CD4-positive, alpha-beta T cell (primary cell): Measurements from ENCODE around the gene GRK4. TPM values are rescaled to one million over a fixed set of nuclear protein-coding genes. Genes with fewer than 3 reads are reported as not detected.

Source experiments
- ATAC-seq: fragments of 200-7000 bp; cut with Tn5 transposase; one replicate; pipeline ENCODE4 v1.10.0; 2022; ENCODE audit warnings: mild to moderate bottlenecking; ENCODE audit not compliant: poor library complexity
- CTCF ChIA-PET: fragments of 350-600 bp; sonication (Branson Sonifier 250); formaldehyde crosslinking; loops from one replicate; lab custom pipeline; 2021; ENCODE audit warnings: antibody characterized with exemption, inconsistent platforms; lab: Charles Lee
- POLR2A ChIA-PET: fragments of 350-600 bp; sonication (Branson Sonifier 250); formaldehyde crosslinking; loops from one replicate; lab custom pipeline; 2021; ENCODE audit warnings: antibody characterized with exemption, inconsistent platforms; lab: Charles Lee
- DNase-seq, 14 experiments: peaks; one replicate each; pipeline ENCODE4 v3.0.0-alpha.2; 2013 to 2020; ENCODE audit warnings: mixed read lengths in 2 of 14
- H3K27ac ChIP-seq, 2 donors: one replicate each; pipeline versions ENCODE4 v1.5.1 to v1.7.0; 2013; ENCODE audit warnings: low read length in 2 of 2, low read depth in 1 of 2, mild to moderate bottlenecking in 1 of 2
- H3K27me3 ChIP-seq, 2 experiments: 1 replicate in 1 of 2; 2 replicates in 1 of 2; pipeline versions ENCODE4 v1.6.1 to v1.7.0; 2013; ENCODE audit warnings: low read length in 2 of 2, control low read depth in 1 of 2, mild to moderate bottlenecking in 1 of 2, moderate library complexity in 1 of 2; ENCODE audit not compliant: insufficient read depth in 2 of 2, control insufficient read depth in 1 of 2
- H3K36me3 ChIP-seq: one replicate; pipeline ENCODE4 v1.6.1; 2013; ENCODE audit warnings: low read length, control low read depth; ENCODE audit not compliant: insufficient read depth
- H3K4me1 ChIP-seq: one replicate; pipeline ENCODE4 v1.6.1; 2013; ENCODE audit warnings: low read length, control low read depth; ENCODE audit not compliant: insufficient read depth
- H3K4me3 ChIP-seq: one replicate; pipeline ENCODE4 v1.5.1; 2013; ENCODE audit warnings: mild to moderate bottlenecking, low read length, moderate library complexity
- H3K9me3 ChIP-seq, 2 experiments: 1 replicate in 1 of 2; 2 replicates in 1 of 2; pipeline versions ENCODE4 v1.6.1 to v1.7.0; 2013; ENCODE audit warnings: low read length in 2 of 2, mild to moderate bottlenecking in 2 of 2, control low read depth in 1 of 2, moderate library complexity in 1 of 2; ENCODE audit not compliant: control insufficient read depth in 1 of 2, insufficient read depth in 1 of 2
- H3K27ac Mint-ChIP-seq: one replicate; pipeline ENCODE4 v1.8.0; 2020; ENCODE audit warnings: mixed read lengths
- H3K27me3 Mint-ChIP-seq: one replicate; pipeline ENCODE4 v1.8.0; 2021; ENCODE audit warnings: mixed read lengths
- H3K36me3 Mint-ChIP-seq: one replicate; pipeline ENCODE4 v1.8.0; 2021; ENCODE audit warnings: low read depth, mixed read lengths
- H3K4me1 Mint-ChIP-seq: one replicate; pipeline ENCODE4 v1.8.0; 2021; ENCODE audit warnings: low read depth, mixed read lengths
- H3K4me3 Mint-ChIP-seq: one replicate; pipeline ENCODE4 v1.8.0; 2020; ENCODE audit warnings: mild to moderate bottlenecking, mixed read lengths
- H3K9me3 Mint-ChIP-seq: one replicate; pipeline ENCODE4 v1.8.0; 2020; ENCODE audit warnings: mixed read lengths
- intact Hi-C, 2 experiments: fragments of 100-400 bp; cut with DNase I in 1 of 2; cut with micrococcal nuclease in 1 of 2; formaldehyde crosslinking; loops; one replicate each; pipeline versions ENCODE4 v1.15.1 to v1.9.0; 2023 to 2025; cut with DNase I, micrococcal nuclease
- total RNA-seq, 174 experiments: library from RNA in 2 of 174; stranded (reverse) in 2 of 174; gene quantifications; one replicate each; pipeline ENCODE4 v1.2.3 and lab custom pipeline; 2021 to 2026
- TF ChIP-seq, protein P1 (sequence below): fragments of 200-600 bp; IDR thresholded peaks from one replicate; pipeline ENCODE4 v1.8.0; 2022; ENCODE audit warnings: antibody characterized with exemption, mild to moderate bottlenecking

Gene GRK4
- total RNA-seq, 2 experiments from 2014 or later = 1.2 to 1.8 TPM

DNA sequence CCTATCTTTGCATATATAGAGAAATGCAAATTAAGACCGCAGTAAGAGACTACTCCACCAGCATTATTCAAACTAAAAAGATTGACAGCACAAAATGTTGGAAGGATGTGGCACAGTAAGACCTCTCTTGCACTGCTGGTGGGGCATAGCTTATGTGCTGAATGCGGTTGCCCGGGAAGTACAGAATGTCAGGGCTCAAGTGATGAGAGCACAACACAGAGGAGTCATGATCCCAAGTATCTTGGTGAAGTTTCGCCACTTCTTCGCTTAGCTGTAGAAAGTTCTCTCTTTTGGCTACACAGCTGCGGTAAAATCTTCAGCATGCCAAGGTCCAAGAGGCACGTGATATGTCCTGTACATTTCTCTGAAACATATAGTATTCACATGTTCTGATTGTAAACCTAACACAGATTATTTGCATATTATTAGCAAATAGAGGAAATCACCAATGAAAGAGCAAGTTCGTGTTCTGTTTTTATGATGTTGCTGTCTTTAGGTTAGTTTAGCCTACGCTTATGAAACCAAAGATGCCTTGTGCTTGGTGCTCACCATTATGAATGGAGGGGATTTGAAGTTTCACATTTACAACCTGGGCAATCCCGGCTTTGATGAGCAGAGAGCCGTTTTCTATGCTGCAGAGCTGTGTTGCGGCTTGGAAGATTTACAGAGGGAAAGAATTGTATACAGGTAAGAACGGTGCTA lies 55.9 kb downstream of the GRK4 start:
- no peak overlapping the region for H3K27ac Mint-ChIP-seq

DNA sequence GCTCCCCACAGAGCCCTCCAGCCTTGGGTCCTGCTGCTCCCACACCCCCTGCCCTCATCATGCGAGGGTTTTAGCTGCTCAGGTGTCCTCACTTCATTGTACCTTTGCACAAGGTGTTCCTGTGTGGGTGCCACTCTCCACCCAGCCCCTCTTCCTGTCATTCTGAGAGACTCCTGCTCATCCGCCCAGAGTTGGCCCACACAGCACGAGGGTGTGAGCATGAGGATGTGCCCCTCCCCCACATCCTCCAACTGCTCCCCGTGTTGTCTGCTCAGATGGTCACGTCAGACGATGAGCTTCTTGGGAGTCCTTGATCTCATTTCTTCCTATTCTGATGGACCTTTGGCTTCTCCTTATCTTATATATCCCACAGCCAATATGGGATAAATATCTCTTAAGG lies 57.8 kb downstream of the GRK4 start:
- ChIA-PET CTCF (no interaction called here), POLR2A (no interaction called here)
- no peak for ATAC-seq

More for the DNA sequence above, 55.9 kb downstream of the GRK4 start:
- no peak overlapping the region for H3K4me3 Mint-ChIP-seq
- Histone ChIP-seq H3K27me3 (no peaks in the 10 kb centered on the region), H3K9me3 (peaks cover 0 to 13% of the 10 kb centered on the region in 2 experiments), H3K4me1 (peaks cover 8% of the 10 kb centered on the region), H3K36me3 (no peaks in the 10 kb centered on the region), H3K27ac (no peak overlapping the region), H3K4me3 (no peak overlapping the region)
- ATAC-seq (no peak), DNase-seq (no peak)
- CTCF ChIA-PET = no interaction called here
- TF ChIP-seq, protein P1, sequence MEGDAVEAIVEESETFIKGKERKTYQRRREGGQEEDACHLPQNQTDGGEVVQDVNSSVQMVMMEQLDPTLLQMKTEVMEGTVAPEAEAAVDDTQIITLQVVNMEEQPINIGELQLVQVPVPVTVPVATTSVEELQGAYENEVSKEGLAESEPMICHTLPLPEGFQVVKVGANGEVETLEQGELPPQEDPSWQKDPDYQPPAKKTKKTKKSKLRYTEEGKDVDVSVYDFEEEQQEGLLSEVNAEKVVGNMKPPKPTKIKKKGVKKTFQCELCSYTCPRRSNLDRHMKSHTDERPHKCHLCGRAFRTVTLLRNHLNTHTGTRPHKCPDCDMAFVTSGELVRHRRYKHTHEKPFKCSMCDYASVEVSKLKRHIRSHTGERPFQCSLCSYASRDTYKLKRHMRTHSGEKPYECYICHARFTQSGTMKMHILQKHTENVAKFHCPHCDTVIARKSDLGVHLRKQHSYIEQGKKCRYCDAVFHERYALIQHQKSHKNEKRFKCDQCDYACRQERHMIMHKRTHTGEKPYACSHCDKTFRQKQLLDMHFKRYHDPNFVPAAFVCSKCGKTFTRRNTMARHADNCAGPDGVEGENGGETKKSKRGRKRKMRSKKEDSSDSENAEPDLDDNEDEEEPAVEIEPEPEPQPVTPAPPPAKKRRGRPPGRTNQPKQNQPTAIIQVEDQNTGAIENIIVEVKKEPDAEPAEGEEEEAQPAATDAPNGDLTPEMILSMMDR = no peak
- H3K9me3 Mint-ChIP-seq = peaks cover 7% of the 10 kb centered on the region
- no peaks in the 10 kb centered on the region for H3K27me3 Mint-ChIP-seq
- POLR2A ChIA-PET = no interaction called here
- H3K4me1 Mint-ChIP-seq = no peaks in the 10 kb centered on the region
- intact Hi-C loops = no loop called here
- H3K36me3 Mint-ChIP-seq = no peaks in the 10 kb centered on the region

DNA sequence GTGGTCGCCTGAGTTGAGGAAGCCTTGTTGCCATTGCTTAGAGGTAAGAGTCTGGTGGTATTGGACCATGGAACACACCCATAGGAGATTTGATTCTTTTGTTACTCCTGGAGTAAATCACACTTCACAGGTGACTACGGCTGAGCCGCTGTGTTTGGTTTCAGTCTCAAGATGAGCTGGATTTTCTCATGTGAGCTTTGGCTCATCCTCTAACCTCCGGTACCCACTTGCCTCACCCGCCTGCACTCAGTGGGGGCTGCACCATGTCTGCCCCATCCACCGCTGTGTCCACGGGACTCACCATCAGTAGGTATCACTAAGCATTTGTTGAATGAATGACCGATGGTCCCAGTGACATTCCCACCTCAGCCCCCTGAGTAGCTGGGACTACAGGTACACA lies 58.3 kb downstream of the GRK4 start:
- H3K36me3 Mint-ChIP-seq = no peaks in the 10 kb centered on the region
- H3K27ac Mint-ChIP-seq = no peak overlapping the region
- TF ChIP-seq, protein P1 = no peak
- H3K4me1 Mint-ChIP-seq = no peaks in the 10 kb centered on the region
- no peak overlapping the region for H3K27ac ChIP-seq
- no peak overlapping the region for H3K4me3 ChIP-seq
- H3K4me1 ChIP-seq = peaks cover 8% of the 10 kb centered on the region
- ATAC-seq = no peak
- intact Hi-C loops = no loop called here
- CTCF ChIA-PET = no interaction called here
- H3K9me3 ChIP-seq = peaks cover 0 to 14% of the 10 kb centered on the region in 2 experiments
- POLR2A ChIA-PET = interaction anchor here (0.6 kb wide), 1 partner anchor 1157 kb away, joined by 3 read pairs; no protein-coding TSS in a partner anchor
- H3K9me3 Mint-ChIP-seq = peaks cover 7% of the 10 kb centered on the region
- H3K27me3 ChIP-seq = no peaks in the 10 kb centered on the region
- H3K4me3 Mint-ChIP-seq = no peak overlapping the region
- no peaks in the 10 kb centered on the region for H3K27me3 Mint-ChIP-seq
- no peak for DNase-seq
- H3K36me3 ChIP-seq = no peaks in the 10 kb centered on the region

More for the DNA sequence above, 57.8 kb downstream of the GRK4 start:
- TF ChIP-seq, protein P1 = no peak
- H3K9me3 Mint-ChIP-seq = peaks cover 7% of the 10 kb centered on the region
- no peak overlapping the region for H3K27ac ChIP-seq
- no peak overlapping the region for H3K4me3 ChIP-seq
- peaks cover 0 to 14% of the 10 kb centered on the region in 2 experiments for H3K9me3 ChIP-seq
- no peaks in the 10 kb centered on the region for H3K36me3 Mint-ChIP-seq
- no peak overlapping the region for H3K27ac Mint-ChIP-seq
- no peaks in the 10 kb centered on the region for H3K36me3 ChIP-seq
- intact Hi-C loops = no loop called here
- H3K27me3 Mint-ChIP-seq = no peaks in the 10 kb centered on the region
- H3K27me3 ChIP-seq = no peaks in the 10 kb centered on the region
- peak in 2 of 14 experiments; percentile 8 to 32 for DNase-seq
- no peak overlapping the region for H3K4me3 Mint-ChIP-seq
- H3K4me1 ChIP-seq = peaks cover 8% of the 10 kb centered on the region
- H3K4me1 Mint-ChIP-seq = no peaks in the 10 kb centered on the region
